Femur (tissue), 1 donor: ENCODE measurements around the gene RRAGC.
"Not testable (repeated sequence)": the region's sequence is repeated elsewhere in the genome, so short reads cannot be mapped to it uniquely, and the experiment has no call there.

Experiments
- DNase-seq: peaks from one replicate; pipeline ENCODE4 v3.0.0-alpha.2; 2017

The RRAGC gene

DNA sequence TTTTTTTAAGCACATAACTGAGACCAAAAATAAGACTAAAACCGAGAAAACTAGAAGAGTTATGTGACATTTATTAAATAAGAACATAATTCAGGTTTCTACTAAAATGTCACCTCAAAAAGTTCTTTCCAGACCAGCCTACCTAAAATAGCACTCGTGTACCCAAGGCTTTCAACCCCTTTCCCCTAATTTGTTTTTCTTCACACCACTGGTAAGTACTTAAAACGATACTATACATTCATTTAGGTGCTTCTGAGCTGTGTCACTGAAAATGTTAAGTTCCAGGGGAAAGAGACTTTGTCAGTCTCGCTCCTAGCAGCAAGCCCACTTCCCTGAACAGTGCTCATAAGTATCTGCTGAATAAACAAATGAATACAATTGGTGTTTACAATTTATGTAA is 6.8 kb downstream of the RRAGC start:
- DNase-seq = no peak

DNA sequence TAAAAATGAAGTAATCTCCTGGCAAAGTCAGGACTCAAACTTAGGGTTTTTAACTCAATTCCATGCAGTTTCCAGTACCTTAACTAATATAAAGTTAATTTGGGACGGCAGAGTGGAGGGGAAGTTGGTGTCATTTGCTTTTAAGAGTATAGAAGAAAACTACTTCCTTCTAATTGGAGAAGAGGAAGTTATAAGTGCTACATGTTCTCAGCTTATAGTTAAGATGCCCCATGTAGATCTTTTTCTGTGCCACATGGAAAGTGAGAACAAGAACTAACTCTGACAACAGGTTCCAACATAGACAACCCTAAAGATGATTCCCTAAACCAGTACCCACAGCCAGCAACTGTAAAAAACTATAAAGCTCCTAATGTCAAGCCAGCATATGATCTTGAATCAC is 11.5 kb downstream of the RRAGC start:
- no peak for DNase-seq

DNA sequence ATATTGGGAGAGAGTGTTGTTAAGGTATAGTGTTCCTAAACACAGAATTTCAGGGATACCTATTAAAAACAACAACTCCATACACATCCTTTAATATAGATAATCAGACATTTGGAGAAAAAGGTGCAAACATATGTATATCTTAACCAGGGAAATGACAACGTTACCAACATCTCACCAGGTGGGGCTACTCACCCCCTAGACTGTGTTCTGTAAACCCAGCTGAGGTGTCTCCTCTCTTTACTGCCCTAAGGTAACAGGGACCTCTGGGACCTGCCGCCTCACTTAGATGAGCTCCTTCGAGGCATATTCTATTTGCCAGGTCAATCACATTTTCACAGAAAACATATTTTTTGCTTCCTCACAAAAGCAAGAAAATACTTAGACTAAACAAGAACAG is 13.4 kb downstream of the RRAGC start:
- DNase-seq = no peak

DNA sequence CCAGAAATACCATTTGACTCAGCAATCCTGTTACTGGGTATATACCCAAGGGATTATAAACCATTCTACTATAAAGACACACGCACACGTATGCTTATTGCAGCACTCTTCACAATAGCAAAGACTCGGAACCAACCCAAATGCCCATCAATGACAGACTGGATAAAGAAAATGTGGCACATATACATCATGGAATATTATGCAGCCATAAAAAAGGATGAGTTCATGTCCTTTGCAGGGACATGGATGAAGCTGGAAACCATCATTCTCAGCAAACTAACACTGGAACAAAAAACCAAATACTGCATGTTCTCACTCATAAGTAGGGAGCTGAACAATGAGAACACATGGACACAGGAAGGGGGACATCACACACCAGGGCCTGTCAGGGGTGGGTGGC is 14.5 kb downstream of the RRAGC start:
- DNase-seq = not testable (repeated sequence)

DNA sequence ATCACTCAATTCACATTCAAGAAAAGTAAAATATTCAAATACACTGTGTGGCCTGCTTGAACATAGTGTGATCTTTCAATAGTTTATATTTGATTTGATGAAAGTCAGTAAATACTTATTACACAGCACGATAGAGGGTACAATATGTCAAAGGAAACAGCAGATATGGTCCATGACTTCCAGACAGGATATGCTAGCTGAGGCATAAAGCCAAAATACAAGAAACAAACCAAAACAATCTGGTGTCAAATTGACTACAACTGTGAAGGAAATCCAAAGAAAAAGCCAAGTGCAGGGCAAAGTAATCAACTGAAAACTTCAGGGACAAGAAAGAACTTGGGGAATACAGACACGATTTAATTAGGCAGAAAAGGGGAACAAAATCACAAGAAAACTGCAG is 19.3 kb downstream of the RRAGC start:
- no peak for DNase-seq

DNA sequence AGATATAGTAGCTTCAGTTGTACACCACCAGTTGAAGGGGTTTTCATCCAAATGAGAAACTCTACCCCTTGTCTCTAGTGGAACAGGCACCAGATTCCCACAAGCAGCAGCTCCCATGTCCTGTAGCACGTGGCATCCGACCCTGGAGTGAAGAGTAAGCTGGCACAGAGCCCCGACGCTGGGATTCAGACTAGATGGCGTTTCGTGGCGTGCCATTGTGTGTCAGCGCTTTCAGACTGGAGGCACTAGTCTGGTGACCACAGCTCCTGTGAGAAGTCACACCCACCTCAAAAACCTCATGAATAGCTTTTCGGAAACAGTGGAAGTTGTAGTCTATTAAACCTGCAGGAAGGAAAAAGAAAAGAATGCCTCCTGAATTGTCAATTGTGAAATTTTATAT is 20.2 kb downstream of the RRAGC start:
- no peak for DNase-seq

DNA sequence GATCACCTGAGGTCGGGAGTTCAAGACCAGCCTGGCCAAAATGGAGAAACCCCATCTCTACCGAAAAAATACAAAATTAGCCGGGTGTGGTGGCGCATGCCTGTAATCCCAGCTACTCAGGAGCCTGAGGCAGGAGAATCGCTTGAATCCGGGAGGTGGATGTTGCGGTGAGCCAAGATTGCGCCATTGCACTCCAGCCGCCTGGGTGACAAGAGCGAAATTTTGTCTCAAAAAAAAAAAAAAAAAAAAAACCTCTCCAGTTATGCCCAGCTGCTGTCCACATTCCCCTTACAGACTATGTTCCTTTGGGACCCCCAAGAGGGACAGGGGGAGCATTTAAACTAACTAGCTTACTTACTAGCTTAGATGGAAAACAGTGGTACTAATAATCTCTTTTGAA is 23.3 kb downstream of the RRAGC start:
- DNase-seq = not testable (repeated sequence)

DNA sequence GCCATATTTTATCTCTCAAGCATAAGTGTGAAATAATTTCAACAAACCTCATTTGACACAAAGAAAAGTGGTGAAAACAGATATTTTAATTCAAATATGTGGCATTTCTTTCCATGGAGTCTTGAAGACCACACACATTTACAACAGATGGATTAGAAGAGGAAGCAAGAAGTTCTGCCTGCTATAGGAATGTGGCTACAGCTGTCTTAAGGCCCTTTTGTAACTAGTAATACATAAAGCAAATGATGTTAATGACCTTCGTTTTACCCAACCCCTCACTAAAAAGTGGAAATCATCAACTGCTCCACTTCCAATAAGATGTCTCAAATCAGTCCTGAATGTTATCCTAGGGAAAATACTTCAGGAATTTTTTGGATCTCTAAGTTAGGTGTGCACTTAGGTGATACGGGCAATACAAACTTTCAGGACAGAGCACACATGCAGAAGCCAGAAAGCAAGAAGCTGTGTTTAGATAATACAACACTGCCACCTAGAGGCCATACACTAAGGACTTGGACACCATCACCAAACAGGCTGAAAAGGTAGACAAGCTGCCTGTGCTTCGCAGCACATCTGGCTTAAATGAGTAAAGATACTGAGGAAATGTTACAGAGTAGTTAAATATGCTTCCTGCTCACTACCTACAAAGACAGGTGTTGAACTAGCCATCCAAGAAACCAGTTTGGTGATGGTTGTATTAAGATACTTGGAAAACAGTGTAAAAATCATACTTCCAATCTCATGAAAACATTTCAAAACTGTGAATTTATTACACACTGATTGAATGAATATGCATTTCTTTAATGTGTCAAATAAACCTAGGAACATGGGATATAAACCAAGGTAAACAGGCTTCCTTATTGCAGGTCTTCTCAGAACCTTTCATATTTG is 24.4 kb downstream of the RRAGC start:
- peak; percentile 44 for DNase-seq

DNA sequence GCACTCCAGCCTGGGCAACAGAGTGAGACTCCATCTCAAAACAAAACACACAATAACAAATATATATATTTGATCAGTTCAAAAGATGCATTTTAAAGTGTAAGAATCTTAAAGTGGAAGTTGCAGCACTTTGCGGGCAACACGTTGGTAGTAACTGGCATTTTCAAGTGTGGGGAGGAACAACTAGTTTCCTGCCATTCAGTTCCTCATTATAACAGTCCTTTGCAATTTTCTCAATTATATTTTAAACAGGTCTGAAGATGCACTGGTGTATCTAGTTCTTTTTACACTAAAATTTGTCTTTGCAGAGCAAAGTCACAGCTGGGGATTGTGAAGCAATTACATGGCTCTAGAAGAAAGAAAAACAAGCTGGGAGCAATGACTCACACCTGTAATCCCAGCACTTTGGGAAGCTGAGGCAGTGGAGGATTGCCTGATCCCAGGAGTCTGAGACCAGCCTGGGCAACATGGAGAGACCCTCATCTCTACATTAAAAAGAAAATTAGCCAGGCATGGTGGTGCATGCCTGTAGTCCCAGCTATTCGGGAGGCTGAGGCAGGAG is 25.3 kb downstream of the RRAGC start:
- no peak for DNase-seq

DNA sequence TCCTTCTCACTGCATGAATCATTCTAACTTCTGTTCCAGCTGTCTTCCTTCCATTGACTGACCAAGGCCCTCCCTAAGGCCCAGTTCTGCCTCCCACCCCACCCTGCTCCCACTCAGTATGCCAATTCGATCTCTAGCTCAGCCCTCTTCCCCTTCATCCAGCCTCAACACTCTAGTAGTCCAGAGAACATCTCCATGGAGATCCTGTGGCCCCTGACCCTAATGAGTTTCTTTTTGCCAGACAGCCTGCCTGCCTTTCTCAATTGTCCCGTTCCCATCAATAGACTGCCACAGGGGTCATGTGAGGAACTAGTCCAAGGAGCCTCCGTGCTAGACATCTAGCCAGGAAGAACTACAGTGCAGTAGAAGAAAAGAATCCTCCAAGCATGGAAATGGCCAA is 26.4 kb downstream of the RRAGC start:
- no peak for DNase-seq

DNA sequence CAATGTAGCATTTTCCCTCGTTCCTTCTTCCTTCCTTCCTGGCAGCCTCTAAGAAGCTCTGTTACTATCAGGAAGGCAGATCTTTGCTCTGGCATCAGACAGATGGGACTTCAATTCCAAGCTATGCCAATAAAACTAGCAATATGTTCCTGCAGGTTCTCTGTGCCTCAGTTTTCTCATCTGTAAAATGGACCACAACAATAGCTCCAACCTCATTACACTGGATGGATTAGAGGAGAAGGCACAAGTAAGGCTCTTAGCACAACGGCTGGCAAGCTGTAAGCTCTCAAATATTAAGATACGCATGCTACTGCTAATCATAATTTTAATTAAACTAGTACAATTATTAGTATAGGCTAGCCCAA is 27.2 kb downstream of the RRAGC start:
- no peak for DNase-seq

DNA sequence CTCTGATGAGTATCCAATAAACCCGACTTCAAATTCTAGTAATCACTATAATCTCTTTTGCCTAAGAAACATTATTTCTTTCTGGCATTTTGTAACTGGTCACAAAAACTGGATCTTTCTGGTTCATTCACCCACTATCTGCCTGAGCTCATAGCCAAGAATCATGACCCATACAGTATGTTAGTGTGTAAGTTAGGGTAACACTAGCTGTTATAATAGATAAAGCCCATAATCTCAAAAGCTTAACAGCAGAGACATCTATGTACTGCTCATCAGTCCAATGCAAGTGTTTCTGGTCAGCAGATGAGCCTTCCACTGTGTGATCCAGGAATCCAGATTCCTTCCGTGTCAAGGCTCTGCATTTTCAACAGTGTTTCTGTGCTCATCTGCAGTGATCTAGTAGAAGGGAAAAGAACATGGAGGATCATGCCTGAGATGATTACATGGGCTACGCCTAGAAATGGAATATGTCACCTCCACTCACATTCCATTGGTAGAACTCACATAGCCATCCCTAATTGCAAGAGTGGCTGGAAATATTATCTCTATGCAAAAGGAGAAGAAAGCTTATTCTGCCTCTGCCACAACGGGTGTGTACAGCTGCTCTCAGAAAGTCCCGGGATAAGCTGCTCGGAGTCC is 27.7 kb downstream of the RRAGC start:
- no peak for DNase-seq

DNA sequence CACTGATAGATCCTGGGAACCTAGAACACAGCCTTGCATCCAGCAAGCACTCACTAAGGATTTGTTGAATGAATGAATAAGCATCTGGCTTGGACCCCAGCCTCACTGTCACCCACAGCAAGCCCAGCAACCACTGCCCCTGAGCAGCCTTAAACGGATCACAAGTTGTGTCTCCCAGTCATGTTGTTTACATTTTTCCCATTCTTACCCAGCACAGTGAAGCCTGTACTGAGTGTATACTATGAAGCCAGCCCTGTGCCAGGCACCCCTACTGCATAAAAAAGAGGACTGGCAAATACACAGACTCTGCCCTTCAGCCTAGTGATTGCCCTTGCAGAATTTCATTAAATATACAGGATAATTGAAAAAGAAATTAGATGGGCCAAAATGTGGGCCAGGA is 30.2 kb downstream of the RRAGC start:
- no peak for DNase-seq

DNA sequence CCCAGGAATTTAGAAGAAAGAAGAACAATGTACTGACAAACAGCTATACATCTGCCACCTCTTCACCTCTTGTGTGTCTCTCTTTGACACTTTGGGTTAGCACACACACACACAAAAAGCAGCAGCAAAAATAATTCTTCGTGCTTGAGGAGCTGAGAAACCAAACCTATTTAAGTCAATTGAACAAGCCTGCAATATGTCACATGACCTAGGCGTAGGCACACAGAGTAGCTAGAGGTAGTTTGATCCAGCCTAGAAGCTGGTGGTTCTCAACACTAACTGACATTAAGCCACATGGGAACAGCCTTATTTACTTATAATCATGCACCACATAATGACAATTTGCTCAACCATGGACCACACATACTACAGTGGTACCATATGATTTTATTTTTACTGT is 32.3 kb downstream of the RRAGC start:
- no peak for DNase-seq

DNA sequence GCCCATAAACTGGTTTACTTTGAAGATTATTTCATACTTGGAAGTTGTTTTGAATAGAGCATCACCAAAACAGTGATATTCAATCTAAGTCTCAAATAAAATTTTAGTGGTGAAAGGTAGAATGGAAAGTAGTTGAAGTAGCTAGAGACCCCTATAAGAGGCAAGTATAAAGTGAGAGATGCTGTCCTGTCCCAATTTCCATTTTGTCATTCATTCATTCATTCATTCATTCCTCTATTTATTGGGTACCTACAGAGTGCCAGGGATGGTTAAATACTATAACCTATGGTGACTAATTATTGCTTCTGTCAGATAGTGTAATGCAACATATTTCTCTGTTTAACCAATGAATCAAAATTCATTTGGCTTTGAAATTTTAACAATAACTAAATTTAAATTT is 32.7 kb downstream of the RRAGC start:
- DNase-seq = no peak

DNA sequence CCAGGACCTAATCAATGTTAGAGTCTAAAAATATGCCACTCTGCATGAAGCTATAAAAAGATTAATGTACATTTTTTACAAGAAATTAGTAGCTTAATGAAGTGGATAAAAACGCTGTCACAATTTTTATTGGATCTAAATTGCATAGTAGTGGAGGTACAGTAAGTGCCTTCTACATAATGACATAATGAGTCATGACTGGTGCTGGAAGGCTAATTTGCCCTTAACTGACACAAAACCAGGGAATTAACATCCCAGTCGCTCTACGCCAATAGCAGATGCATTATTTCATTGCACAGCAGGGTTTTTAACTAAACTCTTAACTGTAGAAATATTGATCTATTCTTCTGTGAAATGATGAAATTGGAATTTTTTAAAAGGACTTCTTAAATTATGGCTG is 33.3 kb downstream of the RRAGC start:
- DNase-seq = no peak

DNA sequence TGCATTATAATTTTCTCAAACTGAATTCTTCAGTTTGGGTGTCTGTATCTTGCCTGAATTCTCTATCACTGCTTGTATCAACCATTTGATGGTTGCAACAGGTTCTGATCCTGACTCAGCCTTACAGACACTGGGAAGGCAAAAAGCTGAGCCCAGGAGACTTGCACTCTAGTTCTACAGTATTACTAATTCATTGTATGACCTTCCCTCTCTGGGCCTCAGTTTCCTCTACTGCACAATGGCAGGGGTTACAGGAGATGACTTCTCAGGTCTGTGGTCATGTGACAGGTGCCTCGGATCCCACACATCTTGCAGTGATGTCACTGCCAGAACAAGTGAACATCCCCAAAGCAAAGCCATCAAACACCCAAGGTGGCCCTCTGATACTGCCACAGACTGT is 38.7 kb downstream of the RRAGC start:
- DNase-seq = no peak

DNA sequence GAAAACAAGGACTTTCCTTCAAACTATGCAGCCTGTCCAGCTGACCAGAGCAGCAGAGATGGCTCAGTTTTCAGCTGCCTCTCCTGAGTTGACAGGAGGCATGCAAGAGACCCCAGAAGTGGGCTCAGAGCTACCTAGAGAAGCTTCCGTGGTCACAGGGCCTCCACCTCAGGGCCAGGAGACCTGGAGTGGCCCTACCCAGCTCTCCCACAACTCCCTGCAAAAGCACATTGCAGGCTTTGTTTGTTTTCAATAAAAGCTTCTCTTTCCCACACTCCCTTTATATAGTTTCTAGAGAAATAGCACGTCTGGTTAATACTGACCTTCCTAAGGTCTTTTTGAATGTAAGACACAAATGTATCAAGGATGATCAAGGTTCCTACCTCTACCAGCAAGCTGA is 40.1 kb downstream of the RRAGC start:
- DNase-seq = no peak

DNA sequence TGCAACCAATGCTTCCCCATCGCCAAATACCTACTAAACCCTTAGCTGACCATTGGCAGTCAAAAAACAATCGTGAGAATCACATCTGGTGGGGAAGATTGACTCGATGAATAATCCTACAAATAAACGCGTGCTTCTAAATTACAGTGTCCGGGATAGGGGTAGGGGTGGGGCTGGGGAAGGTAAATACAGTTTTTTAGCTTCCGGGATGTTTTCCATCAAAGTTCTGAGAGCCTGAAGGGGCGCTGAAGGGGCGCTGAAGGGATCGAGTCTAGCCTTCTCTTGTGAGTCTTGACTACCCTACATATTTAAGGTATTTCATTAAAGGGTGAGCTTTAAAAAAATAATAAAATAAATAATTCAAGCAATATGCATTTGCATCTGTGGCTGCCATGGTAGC is 40.5 kb downstream of the RRAGC start:
- DNase-seq = no peak

DNA sequence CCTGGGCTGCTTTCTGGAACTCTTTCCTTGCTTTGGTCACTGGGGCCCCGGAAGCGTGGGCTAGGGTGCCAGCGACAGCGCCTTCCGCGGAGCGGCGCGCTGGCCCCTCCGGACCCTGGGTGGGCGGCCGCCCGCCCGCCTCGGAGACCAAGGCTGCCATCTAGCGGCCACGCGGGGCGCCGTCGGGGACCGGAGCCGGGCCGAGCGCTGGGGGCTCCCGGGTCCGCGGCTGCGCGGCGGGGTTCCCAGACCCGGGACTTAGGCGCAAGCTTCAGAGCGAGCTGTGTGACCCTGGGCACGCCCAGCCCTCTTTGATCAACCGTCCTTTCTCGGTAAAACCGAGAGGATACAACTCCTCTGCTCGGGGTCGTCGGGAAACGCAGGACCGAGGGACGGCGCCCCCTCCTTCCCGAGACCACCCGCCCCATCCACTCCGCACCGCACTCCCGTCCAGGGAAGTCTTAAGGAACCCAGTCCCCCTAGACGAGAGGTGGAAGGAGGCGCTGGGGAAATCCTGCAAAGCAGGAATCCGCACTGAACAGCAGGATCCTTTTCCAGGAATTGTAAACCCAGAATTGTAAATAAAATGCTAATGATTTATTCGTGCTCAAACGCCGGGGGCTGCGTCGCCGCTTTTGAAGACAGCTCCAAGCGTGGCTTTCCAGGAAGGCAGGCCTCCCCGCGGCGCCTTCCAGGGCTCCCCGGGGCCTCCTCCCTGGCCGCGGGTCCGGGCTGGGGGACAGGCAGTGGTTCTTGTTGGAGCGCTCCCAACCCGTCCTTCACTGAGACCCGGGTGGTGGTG is 41.2 kb downstream of the RRAGC start:
- peak; percentile 56 for DNase-seq

DNA sequence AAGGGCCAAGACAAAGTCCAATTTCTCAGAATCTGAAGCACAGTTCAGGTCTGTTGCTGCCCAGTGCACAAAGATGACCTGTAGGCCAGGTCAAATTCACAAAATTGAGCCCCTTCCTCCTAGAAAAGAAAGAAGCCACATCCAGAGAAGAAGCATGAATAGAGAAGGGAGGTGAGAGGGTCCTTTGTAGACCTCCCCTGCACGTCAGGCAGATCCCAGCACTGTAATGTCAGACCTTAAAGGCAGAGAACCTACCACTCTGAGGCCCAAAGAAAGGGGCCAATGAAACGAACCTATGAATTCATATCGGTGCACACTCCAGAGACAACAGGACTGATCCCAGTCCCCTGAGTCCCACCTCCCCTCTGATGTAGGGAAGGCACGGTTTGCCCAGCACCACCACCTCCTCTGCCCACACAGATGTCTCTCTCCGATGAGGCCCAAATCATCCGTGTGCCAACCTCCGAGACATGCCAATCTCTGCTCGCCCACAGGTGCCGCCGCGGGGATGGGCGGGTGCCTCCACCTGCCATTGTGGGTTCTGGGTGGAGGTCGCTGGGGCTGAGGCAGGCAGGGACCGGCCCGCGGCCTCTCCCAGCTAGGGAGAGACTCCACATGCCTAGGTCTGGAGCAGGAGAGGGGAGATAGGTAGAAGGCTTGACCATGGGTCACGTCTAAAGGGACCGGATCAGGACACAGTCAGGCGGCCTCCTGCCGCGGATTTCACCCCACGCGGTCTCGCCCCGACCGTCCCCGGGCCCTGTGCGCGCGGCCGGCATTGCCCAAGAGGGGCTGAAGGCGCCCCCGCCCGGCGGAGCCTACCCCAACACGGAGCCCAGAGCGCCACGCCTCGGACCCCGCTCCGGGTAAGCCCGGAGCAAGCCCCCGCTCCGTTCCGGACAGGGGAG is 42.1 kb downstream of the RRAGC start:
- no peak for DNase-seq

DNA sequence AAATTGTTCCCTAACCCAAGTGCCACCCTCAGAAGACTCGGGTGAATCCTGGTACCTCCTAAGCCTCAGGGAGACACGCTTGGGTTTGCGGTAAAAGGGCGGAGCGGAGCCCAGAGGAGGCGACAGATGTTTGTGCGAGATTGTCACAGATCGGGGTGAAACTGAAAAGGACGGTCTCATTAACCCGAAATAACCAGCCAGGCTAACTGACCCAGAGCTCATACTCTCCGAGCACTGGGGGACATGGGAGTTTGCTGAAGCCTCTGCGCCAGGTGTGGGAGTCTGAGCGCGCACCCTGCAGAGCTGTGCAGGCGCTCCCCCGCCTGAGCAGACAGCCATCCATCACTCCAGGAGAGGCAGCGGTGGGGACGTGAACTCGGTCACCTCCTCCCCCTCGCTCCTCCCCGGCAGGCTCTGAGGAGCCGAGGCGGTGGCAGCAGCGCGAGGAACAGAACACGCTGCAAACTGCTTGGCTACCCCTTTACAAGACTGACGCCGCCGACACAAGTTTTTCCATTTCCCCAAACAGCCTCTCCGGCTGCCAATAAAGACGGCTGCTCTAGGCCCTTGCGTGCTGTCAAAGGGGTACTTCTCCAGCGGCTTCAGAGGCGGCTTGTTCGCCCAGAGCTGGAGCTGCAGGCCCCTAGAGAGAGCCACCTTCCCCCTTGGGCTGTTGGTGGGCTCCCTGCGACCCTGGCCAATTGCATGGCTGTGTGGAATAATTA is 43.5 kb downstream of the RRAGC start:
- peak; percentile 46 for DNase-seq
